ENCODE results near the gene KIF1A.
"Not testable (repeated sequence)": the region's sequence is repeated elsewhere in the genome, so short reads cannot be mapped to it uniquely, and the experiment has no call there.

KIF1A gene

GRCh38 chr2:240703417-240704341, 116.3 kb downstream of the KIF1A start:
- DNase-seq (ENCODE audit: low read depth), result no peak

GRCh38 chr2:240702640-240703011, 117.4 kb downstream of the KIF1A start:
- DNase-seq (ENCODE audit: low read depth), result no peak

- no peak for DNase-seq (ENCODE audit: low read depth)
These were observed 118.0 kb downstream of the KIF1A start for GRCh38 chr2:240701736-240702639.

- no peak for DNase-seq (ENCODE audit: low read depth)
These were observed 118.8 kb downstream of the KIF1A start for GRCh38 chr2:240701091-240701735.

- DNase-seq (ENCODE audit: low read depth), result not testable (repeated sequence)
These were observed 119.4 kb downstream of the KIF1A start for GRCh38 chr2:240700616-240701015.

- DNase-seq (ENCODE audit: low read depth), result not testable (repeated sequence)
These were observed 120.2 kb downstream of the KIF1A start for GRCh38 chr2:240699835-240700234.

GRCh38 chr2:240698852-240699561, 121.0 kb downstream of the KIF1A start:
- not testable (repeated sequence) for DNase-seq (ENCODE audit: low read depth)

GRCh38 chr2:240696469-240696868, 123.5 kb downstream of the KIF1A start:
- DNase-seq (ENCODE audit: low read depth), result not testable (repeated sequence)

- not testable (repeated sequence) for DNase-seq (ENCODE audit: low read depth)
These were observed 124.4 kb downstream of the KIF1A start for GRCh38 chr2:240695593-240695992.

- DNase-seq (ENCODE audit: low read depth), result not testable (repeated sequence)
These were observed 125.7 kb downstream of the KIF1A start for GRCh38 chr2:240694304-240694703.

GRCh38 chr2:240692583-240693561, 127.1 kb downstream of the KIF1A start:
- not testable (repeated sequence) for DNase-seq (ENCODE audit: low read depth)

GRCh38 chr2:240691631-240692420, 128.2 kb downstream of the KIF1A start, which contains the start of gene AQP12A:
Gene AQP12A, plus strand, starts transcription at chr2:240691866. Its CDS starts 48 bp downstream, at chr2:240691914.
- not testable (repeated sequence) for DNase-seq (ENCODE audit: low read depth)

GRCh38 chr2:240691075-240691427, 129.0 kb downstream of the KIF1A start:
- DNase-seq (ENCODE audit: low read depth), result not testable (repeated sequence)

- not testable (repeated sequence) for DNase-seq (ENCODE audit: low read depth)
These were observed 129.5 kb downstream of the KIF1A start for GRCh38 chr2:240690421-240691074.

GRCh38 chr2:240689975-240690374, 130.0 kb downstream of the KIF1A start:
- DNase-seq (ENCODE audit: low read depth), result no peak

GRCh38 chr2:240688553-240688919, 131.5 kb downstream of the KIF1A start:
- DNase-seq (ENCODE audit: low read depth), result no peak

- DNase-seq (ENCODE audit: low read depth), result no peak
These were observed 132.1 kb downstream of the KIF1A start for GRCh38 chr2:240687741-240688552.
